ENCODE data around the gene PCSK5. TPM values are rescaled to one million over a fixed set of nuclear protein-coding genes. Genes with fewer than 3 reads are reported as not detected.
A peak's percentile ranks its signal among the peaks of the same experiment; 100 is the strongest.

Gene PCSK5
- total RNA-seq, 6 experiments from 2014 or later, result 1.4 to 5.8 (median 3.5) TPM

DNA sequence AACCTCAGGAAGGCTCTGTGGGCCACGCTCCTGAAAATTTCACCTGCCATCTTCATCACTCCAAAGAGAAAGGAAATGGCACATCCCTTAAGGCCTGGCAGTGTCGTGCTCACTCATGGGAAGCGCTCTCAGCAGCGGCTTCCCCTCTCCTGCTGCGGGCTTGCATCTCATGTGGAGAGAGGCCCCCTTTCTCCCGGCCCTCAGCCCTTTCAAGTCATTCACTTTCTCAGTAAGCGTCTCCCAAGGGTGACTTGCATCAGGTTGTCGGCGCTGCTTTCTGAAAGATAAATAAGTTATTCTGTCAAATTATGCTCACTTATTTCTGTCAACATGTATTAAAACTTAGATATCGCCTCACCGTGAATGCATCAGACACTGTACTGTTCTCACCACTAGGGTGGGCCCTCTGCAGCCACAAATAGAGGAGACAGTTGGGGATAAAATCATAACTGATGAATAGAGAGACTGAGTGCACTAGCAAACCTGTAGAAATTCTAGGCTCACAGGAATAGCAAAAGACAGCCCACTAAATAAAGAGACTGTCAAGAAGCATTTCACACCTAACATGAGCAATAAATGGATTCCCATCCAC lies 329.2 kb downstream of the PCSK5 start:
- Histone ChIP-seq H3K9me3 (no peaks in the 10 kb centered on the region), H3K27me3 (no peaks in the 10 kb centered on the region), H3K27ac (no peak overlapping the region), H3K36me3 (no peaks in the 10 kb centered on the region), H3K4me1 (no peaks in the 10 kb centered on the region), H3K4me3 (no peak overlapping the region)
- DNase-seq, result no peak
- 76% methylated on average over 6 of the region's 11 CpGs for WGBS (ENCODE audit: insufficient coverage, low coverage, low lambda C conversion rate, missing lambda C conversion rate)
- intact Hi-C loops (cut with DNase I), result no loop called here
- no peak for ATAC-seq
- no peak for TF ChIP-seq POLR2A (IDR thresholded peaks at IDR 0.05)
- TF ChIP-seq, protein P1, sequence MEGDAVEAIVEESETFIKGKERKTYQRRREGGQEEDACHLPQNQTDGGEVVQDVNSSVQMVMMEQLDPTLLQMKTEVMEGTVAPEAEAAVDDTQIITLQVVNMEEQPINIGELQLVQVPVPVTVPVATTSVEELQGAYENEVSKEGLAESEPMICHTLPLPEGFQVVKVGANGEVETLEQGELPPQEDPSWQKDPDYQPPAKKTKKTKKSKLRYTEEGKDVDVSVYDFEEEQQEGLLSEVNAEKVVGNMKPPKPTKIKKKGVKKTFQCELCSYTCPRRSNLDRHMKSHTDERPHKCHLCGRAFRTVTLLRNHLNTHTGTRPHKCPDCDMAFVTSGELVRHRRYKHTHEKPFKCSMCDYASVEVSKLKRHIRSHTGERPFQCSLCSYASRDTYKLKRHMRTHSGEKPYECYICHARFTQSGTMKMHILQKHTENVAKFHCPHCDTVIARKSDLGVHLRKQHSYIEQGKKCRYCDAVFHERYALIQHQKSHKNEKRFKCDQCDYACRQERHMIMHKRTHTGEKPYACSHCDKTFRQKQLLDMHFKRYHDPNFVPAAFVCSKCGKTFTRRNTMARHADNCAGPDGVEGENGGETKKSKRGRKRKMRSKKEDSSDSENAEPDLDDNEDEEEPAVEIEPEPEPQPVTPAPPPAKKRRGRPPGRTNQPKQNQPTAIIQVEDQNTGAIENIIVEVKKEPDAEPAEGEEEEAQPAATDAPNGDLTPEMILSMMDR (IDR thresholded peaks at IDR 0.05), result no peak

DNA sequence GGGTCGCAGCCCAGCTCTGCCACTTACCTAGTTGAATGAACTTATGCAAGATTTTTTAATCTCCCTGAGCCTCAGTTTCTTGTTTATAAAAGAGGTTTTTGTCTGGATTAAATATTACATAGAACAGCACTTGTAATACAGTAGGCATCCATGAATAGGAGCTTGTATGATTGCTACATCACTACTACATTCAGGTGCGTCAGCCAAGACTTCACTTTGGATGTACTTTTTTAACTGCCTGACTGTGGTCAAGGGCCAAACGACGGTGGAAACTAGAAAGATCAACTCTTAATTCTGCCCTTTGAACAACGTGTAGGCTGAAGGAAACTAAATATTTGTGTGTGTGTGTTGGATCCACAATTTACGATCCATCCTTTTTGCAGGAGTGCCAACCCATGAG lies 330.9 kb downstream of the PCSK5 start:
- H3K27ac ChIP-seq, result no peak overlapping the region
- no peaks in the 10 kb centered on the region for H3K36me3 ChIP-seq
- H3K4me1 ChIP-seq, result no peaks in the 10 kb centered on the region
- H3K9me3 ChIP-seq, result no peaks in the 10 kb centered on the region
- no peaks in the 10 kb centered on the region for H3K27me3 ChIP-seq
- TF ChIP-seq, protein P1 (IDR thresholded peaks at IDR 0.05), result no peak
- no peak for TF ChIP-seq POLR2A (IDR thresholded peaks at IDR 0.05)
- ATAC-seq (peak in 2 of 4 donors; percentile 11 to 67), DNase-seq (no peak)
- intact Hi-C loops (cut with DNase I), result no loop called here
- no peak overlapping the region for H3K4me3 ChIP-seq
- 36% methylated on average over 6 of the region's 6 CpGs for WGBS (ENCODE audit: insufficient coverage, low coverage, low lambda C conversion rate, missing lambda C conversion rate)

DNA sequence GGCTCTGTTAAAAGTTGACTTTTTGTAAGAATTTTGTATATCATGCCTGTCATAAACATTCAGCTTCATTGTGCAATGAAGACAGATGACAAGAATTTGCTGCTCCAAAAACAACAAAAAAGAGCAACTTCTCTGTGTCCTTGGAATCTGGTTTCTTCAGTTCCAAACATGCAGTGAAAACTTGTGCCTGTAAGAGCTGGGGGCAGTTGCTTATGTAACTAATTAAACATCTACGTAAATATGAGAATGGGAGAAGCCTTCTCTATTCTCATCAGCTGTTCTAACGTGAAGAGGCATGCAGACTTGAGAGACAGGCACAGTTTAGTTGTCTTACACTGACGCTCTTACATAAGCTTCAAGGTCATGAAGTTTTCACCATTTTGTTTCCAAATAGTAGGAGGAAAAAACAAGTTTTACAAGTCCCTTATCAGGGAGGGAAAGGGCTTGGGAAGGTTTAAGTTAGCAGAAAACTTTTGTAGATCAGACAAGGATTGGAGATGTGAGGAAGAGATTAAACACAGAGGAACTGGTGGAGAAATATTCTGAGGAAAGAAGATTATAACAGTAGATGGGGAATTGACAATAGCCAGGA lies 333.4 kb downstream of the PCSK5 start:
- no peaks in the 10 kb centered on the region for H3K4me1 ChIP-seq
- no peaks in the 10 kb centered on the region for H3K36me3 ChIP-seq
- no peak for TF ChIP-seq POLR2A (IDR thresholded peaks at IDR 0.05)
- TF ChIP-seq, protein P1 (IDR thresholded peaks at IDR 0.05), result no peak
- H3K9me3 ChIP-seq, result no peaks in the 10 kb centered on the region
- intact Hi-C loops (cut with DNase I), result no loop called here
- DNase-seq (no peak), ATAC-seq (no peak)
- 58% methylated on average over 3 of the region's 3 CpGs for WGBS (ENCODE audit: insufficient coverage, low coverage, low lambda C conversion rate, missing lambda C conversion rate)
- H3K27me3 ChIP-seq, result no peaks in the 10 kb centered on the region
- no peak overlapping the region for H3K4me3 ChIP-seq
- H3K27ac ChIP-seq, result no peak overlapping the region

DNA sequence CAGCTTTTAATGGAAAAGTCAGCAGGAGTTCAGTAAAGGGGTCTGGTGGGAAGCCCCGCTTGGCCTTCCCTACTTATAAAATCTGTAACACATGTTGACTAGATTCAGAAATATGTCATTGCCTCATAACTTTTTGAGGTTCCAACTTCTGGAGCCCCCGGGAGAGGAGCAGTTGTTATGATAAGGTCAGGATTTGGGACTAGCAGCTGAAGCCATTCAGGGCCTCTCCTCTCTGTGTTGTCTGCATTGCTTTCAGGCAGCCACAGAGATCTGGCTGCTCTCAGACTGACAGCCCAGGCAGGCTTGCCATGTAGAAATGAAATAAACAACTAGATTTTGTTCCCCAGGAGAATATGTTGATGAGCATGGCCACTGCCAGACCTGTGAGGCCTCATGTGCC lies 336.7 kb downstream of the PCSK5 start:
- intact Hi-C loops (cut with DNase I), result no loop called here
- Histone ChIP-seq H3K9me3 (no peaks in the 10 kb centered on the region), H3K36me3 (no peaks in the 10 kb centered on the region), H3K4me1 (no peaks in the 10 kb centered on the region), H3K27me3 (no peaks in the 10 kb centered on the region), H3K4me3 (no peak overlapping the region), H3K27ac (no peak overlapping the region)
- TF ChIP-seq, protein P1 (IDR thresholded peaks at IDR 0.05), result no peak
- no peak for TF ChIP-seq POLR2A (IDR thresholded peaks at IDR 0.05)
- ATAC-seq (no peak), DNase-seq (no peak)
- 86% methylated on average over 2 of the region's 2 CpGs for WGBS (ENCODE audit: insufficient coverage, low coverage, low lambda C conversion rate, missing lambda C conversion rate)

Measured in right lobe of liver (tissue), 6 donors.